ENCODE data around the gene PITHD1. TPM values are rescaled to one million over a fixed set of nuclear protein-coding genes. Genes with fewer than 3 reads are reported as not detected.
A peak's percentile ranks its signal among the peaks of the same experiment; 100 is the strongest.

PITHD1 gene
- total and polyA plus RNA-seq, 10 of the 15 experiments (the other 5 are each of a cell fraction or from before 2014, with no cell fraction given) = 23.7 to 82.2 (median 67.0) TPM

DNA sequence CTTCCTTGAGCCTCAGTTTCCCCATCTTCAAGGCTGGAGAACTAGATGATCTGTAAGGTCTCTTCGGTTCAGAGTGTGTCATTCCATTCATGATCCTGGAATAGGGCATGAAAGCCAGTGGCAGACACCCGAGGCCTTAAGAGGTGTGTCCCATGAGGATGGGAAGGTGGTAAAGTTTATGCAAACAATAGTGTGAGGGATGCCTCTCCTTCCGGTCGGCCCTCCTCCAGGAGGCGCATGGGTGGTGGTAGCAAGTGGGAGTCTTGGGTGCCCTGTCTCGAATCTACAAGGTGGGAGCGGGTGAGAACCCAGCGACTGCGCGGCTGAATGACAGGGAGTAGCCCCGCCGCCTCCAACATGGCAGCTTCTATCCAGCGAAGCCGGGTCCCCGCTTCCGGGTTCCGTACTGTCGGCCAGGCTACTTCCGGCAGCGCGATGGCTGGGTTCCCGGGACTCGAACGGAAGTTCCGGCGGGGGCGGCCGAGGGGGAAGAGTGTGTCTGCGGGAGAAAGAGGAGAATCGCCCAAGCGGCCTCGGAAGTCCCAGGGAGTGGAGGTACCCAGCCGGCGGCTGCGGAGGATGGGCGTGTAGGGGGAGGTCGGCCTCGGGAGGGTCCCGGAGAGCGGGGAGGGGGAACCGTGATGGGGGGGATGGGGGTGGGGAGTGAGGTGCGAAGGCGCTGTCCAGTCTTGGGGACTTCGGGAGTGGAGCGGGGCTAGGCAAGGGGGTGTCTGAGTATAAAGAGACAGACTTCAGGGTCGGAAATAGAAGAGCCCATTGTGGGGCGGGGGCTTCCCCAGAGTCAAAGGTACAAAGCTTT lies 12.7 kb downstream of the PITHD1 start, which contains the start of gene LYPLA2 (continued):
- TF ChIP-seq TBL1XR1 (IDR thresholded peaks at IDR 0.05; ENCODE audit: low read depth, low read length) (0 out of 2 replicates have a peak, but pooled peaks have one; percentile 62), POU2F2 (IDR thresholded peaks at IDR 0.05; ENCODE audit: borderline replicate concordance, low read depth, low read length) (peak; percentile 6; the same call in 1 of the 3 replicates), NFXL1 (IDR thresholded peaks at IDR 0.05; ENCODE audit: borderline replicate concordance) (no peak), NR2F1 (conservative IDR thresholded peaks at IDR 0.05) (no peak), ZNF207 (IDR thresholded peaks at IDR 0.05; ENCODE audit: borderline replicate concordance) (peak; percentile 85), CREM (IDR thresholded peaks at IDR 0.05; ENCODE audit: low read depth) (peak; percentile 52; the same call in 1 of the 2 replicates), POLR2AphosphoS5 (IDR thresholded peaks at IDR 0.05; ENCODE audit: low read length) (peak; percentile 61), FOXK2 (IDR thresholded peaks at IDR 0.05) (no peak), NFIC (IDR thresholded peaks at IDR 0.05; ENCODE audit: low read depth, low read length) (no peak), DPF2 (IDR thresholded peaks at IDR 0.05) (0 out of 2 replicates have a peak, but pooled peaks have one; percentile 16), HCFC1 (IDR thresholded peaks at IDR 0.05; ENCODE audit: low read length) (peak; percentile 74), POLR2AphosphoS2 (IDR thresholded peaks at IDR 0.05; ENCODE audit: low read depth, low read length) (peak; percentile 57; the same call in 1 of the 2 replicates)
- TF ChIP-seq, protein P1, sequence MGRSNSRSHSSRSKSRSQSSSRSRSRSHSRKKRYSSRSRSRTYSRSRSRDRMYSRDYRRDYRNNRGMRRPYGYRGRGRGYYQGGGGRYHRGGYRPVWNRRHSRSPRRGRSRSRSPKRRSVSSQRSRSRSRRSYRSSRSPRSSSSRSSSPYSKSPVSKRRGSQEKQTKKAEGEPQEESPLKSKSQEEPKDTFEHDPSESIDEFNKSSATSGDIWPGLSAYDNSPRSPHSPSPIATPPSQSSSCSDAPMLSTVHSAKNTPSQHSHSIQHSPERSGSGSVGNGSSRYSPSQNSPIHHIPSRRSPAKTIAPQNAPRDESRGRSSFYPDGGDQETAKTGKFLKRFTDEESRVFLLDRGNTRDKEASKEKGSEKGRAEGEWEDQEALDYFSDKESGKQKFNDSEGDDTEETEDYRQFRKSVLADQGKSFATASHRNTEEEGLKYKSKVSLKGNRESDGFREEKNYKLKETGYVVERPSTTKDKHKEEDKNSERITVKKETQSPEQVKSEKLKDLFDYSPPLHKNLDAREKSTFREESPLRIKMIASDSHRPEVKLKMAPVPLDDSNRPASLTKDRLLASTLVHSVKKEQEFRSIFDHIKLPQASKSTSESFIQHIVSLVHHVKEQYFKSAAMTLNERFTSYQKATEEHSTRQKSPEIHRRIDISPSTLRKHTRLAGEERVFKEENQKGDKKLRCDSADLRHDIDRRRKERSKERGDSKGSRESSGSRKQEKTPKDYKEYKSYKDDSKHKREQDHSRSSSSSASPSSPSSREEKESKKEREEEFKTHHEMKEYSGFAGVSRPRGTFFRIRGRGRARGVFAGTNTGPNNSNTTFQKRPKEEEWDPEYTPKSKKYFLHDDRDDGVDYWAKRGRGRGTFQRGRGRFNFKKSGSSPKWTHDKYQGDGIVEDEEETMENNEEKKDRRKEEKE (IDR thresholded peaks at IDR 0.05) = no peak
- TF ChIP-seq, protein P2, sequence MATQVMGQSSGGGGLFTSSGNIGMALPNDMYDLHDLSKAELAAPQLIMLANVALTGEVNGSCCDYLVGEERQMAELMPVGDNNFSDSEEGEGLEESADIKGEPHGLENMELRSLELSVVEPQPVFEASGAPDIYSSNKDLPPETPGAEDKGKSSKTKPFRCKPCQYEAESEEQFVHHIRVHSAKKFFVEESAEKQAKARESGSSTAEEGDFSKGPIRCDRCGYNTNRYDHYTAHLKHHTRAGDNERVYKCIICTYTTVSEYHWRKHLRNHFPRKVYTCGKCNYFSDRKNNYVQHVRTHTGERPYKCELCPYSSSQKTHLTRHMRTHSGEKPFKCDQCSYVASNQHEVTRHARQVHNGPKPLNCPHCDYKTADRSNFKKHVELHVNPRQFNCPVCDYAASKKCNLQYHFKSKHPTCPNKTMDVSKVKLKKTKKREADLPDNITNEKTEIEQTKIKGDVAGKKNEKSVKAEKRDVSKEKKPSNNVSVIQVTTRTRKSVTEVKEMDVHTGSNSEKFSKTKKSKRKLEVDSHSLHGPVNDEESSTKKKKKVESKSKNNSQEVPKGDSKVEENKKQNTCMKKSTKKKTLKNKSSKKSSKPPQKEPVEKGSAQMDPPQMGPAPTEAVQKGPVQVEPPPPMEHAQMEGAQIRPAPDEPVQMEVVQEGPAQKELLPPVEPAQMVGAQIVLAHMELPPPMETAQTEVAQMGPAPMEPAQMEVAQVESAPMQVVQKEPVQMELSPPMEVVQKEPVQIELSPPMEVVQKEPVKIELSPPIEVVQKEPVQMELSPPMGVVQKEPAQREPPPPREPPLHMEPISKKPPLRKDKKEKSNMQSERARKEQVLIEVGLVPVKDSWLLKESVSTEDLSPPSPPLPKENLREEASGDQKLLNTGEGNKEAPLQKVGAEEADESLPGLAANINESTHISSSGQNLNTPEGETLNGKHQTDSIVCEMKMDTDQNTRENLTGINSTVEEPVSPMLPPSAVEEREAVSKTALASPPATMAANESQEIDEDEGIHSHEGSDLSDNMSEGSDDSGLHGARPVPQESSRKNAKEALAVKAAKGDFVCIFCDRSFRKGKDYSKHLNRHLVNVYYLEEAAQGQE (IDR thresholded peaks at IDR 0.05; ENCODE audit: low read depth, low read length) = 0 out of 2 replicates have a peak, but pooled peaks have one; percentile 9
- TF ChIP-seq, protein P3, sequence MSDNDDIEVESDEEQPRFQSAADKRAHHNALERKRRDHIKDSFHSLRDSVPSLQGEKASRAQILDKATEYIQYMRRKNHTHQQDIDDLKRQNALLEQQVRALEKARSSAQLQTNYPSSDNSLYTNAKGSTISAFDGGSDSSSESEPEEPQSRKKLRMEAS (IDR thresholded peaks at IDR 0.05; ENCODE audit: low read depth, low read length) = 0 out of 2 replicates have a peak, but pooled peaks have one; percentile 39
- TF ChIP-seq, protein P4, sequence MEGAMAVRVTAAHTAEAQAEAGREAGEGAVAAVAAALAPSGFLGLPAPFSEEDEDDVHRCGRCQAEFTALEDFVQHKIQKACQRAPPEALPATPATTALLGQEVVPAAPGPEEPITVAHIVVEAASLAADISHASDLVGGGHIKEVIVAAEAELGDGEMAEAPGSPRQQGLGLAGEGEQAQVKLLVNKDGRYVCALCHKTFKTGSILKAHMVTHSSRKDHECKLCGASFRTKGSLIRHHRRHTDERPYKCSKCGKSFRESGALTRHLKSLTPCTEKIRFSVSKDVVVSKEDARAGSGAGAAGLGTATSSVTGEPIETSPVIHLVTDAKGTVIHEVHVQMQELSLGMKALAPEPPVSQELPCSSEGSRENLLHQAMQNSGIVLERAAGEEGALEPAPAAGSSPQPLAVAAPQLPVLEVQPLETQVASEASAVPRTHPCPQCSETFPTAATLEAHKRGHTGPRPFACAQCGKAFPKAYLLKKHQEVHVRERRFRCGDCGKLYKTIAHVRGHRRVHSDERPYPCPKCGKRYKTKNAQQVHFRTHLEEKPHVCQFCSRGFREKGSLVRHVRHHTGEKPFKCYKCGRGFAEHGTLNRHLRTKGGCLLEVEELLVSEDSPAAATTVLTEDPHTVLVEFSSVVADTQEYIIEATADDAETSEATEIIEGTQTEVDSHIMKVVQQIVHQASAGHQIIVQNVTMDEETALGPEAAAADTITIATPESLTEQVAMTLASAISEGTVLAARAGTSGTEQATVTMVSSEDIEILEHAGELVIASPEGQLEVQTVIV (IDR thresholded peaks at IDR 0.05; ENCODE audit: borderline replicate concordance, partially characterized antibody) = peak; percentile 86
- TF ChIP-seq, protein P5, sequence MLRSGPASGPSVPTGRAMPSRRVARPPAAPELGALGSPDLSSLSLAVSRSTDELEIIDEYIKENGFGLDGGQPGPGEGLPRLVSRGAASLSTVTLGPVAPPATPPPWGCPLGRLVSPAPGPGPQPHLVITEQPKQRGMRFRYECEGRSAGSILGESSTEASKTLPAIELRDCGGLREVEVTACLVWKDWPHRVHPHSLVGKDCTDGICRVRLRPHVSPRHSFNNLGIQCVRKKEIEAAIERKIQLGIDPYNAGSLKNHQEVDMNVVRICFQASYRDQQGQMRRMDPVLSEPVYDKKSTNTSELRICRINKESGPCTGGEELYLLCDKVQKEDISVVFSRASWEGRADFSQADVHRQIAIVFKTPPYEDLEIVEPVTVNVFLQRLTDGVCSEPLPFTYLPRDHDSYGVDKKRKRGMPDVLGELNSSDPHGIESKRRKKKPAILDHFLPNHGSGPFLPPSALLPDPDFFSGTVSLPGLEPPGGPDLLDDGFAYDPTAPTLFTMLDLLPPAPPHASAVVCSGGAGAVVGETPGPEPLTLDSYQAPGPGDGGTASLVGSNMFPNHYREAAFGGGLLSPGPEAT (IDR thresholded peaks at IDR 0.05; ENCODE audit: low read depth) = peak; percentile 71; the same call in 1 of the 2 replicates

All from GM12878 (cell line).